Hematopoietic multipotent progenitor cell treated with erythropoietin and hydrocortisone succinate and interleukin-3 and kit ligand, for 17 days (in vitro differentiated cells): ENCODE measurements around the gene ZNF710.
"Not testable (repeated sequence)": the region's sequence is repeated elsewhere in the genome, so short reads cannot be mapped to it uniquely, and the experiment has no call there.

Experiments used
- DNase-seq: peaks from one replicate; pipeline ENCODE4 v3.0.0-alpha.2; 2015; ENCODE audit warnings: low spot score

ZNF710 gene

DNA sequence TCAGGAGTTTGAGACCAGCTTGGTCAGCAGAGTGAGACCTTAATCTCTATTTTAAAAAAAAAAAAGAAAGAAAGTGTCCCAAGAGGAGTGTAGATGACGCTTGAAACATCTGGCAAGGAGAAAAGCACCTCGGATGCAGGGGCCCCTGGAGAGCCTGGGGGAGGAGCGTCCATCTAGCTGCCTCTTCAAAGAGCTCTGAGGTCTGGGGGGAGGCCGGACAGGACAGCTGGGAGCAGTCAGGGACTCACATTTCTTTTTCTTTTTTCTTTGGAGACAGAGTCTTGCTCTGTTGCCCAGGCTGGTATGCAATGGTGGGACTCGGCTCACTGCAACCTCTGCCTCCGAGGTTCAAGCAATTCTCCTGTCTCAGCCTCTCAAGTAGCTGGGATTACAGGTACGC, 104.4 kb downstream of the ZNF710 start:
- no peak for DNase-seq

DNA sequence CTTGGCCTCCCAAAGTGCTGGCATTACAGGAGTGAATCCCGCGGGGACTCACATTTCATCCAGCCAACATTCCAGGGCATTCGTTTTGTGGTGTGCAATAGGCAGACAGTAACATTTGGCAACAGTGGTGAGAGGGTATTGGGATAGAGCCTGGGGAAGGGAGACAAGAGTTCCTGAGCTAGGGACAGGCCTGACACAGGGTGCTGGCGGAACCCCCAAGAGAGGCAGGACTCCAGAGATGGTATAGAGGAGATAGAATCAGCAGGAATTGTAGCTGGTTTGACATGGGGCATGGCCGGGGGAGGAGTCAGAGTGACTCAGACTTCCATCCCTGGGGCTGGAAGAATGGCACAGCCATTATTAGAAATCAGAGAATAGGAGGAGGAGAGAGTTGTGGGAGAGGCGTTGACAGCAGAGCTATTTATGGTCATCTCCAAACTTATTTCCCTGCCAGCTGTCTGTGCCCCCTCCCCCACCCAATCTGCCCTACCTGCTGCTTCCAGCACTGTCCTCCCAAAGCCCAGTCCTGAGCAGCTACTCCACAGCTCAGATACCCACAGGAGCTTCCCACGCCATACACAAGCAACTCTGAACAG, 105.5 kb downstream of the ZNF710 start:
- DNase-seq, result no peak

DNA sequence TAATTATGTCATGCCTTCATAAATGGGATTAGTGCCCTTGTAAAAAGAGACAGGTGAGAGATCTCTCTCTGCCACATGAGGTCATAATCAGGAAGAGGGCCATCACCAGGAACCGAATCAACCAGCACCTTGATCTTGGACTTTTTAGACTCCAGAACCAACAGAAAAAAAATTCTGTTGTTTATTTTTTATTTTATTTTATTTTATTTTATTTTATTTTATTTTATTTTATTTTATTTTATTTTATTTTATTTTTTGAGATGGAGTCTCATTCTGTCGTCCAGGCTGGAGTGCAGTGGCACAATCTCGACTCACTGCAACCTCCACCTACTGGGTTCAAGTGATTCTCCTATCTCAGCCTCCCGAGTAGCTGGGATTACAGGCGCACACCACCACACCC, 106.9 kb downstream of the ZNF710 start:
- not testable (repeated sequence) for DNase-seq

DNA sequence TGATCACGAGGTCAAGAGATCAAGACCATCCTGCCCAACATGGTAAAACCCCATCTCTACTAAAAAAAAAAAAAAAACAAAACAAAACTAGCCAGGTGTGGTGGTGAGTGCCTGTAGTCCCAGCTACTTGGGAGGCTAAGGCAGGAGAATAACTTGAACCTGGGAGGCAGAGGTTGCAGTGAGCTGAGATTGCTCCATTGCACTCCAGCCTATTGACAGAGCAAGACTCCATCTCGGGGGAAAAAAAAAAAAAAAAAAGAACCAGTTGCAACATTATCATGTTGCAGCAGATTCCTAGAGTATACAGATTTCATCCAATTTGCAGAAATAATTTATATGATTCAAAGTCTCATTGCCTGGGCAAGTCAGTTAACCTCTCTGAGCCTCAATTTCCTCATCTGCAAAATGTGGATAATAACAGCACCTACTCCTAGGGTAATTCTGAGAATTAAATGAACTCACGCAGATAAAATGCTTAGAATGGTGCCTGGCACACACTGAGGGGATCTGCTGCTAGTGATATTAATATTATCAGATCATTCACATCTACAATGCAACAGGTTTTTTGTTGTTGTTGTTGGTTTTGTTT, 108.1 kb downstream of the ZNF710 start:
- DNase-seq, result not testable (repeated sequence)

DNA sequence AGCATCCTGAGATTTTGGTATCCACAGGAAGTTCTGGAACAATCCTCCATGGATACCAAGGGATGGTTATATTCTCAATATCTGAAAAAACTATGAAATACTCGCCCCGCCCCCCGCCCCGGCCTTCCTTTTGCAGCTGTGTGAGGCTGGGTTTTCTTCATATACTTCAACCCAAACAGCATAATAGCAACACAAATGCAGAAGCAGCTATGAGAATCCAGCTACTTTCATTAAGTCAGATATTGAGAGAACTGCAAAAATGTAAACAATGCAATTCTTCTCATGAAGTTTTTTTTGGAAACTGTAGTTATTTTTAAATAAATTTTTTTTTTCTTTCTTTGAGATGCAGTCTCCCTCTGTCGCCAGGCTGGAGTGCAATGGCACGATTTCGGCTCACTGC, 112.0 kb downstream of the ZNF710 start:
- no peak for DNase-seq

DNA sequence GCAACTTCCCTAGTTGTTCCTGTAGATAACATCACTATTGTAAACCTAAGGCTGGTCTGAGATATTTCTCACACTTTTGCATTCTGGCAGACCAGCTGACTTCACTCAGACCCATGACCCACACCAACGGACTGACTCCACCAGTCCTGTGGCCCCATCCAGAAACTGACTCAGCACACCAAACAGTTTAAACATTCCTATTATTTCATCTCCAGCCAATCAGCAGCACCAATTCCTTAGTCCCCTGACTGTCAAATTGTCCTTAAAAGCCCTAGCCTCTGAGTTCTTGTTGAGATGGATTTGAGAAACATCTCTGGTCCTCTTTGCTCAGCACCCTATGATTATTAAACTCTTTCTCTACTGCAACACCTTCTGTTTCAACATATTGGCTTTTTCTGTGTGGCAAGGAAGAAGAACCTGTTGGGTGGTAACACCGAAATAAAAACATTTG, 113.4 kb downstream of the ZNF710 start:
- no peak for DNase-seq

DNA sequence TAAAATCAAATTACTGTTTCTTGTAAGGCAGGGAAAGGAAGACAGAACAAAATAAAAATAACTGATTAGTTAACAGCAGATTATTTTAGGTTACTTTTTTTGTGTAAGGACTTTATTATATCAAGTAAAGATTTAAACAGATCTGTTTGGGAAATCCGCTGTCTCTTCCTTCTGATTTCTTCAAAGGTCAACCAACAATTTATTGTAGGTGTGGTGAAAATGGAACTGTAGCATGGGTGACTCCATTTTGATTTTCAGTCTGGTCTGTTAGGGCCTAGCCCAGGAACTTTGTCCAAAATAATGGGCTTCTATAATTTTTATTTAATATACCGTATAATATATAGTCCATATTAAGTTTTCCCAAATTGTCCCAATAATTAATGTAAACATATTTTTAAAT, 114.7 kb downstream of the ZNF710 start:
- DNase-seq, result no peak

DNA sequence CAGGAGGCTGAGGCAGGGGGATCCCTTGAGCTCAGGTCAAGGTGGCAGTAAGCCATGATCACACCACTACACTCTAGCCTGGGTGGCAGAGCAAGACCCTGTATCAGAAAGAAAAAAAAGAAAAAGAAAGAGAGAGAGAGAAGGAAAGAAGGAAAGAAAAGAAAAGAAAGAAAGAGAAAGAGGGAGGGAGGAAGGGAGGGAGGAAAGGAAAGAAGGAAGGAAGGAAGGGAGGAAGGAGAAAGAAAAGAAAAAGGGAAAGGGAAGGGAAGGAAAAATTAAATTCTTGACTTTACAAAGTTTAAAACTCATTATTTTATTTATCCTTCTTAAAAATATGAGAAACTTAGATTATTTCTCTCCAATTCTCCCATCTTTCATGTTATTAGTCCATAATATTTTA, 118.2 kb downstream of the ZNF710 start:
- no peak for DNase-seq

DNA sequence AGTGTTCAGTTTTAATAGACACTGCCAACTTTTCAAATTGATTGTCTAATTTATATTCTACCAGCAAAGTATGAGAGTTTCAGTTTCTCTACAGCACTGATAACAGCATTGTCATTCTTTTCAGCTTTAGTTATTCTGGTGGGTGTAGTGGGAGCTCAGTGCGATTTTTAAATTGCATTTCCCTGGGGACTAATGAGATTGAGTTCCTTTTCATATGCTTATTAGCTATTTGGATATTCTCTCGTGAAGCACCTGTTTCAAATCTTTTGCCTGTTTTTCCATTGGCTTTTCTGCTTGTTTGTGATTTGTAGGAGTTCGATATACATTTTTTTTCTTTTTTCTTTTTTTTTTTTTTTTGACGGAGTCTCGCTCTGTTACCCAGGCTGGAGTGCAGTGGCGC, 120.0 kb downstream of the ZNF710 start:
- no peak for DNase-seq

DNA sequence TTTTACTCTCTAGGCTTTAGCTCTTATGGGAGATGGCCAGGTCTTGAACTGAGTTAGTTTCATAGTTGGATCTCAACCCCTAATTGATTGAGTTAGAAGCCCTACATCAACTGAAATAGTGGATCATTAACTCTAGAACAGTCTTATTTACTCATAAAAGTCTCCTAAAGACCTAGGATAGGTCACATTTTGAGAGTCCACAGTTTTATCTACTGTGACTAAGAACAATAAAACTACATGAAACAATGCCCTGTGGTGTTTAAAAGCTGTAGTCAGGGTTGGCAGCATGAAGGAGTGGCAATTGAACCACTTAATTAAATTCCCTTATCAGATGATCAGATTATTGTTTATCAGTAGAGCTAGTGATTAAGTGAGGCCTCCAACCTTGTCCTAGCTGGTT, 123.4 kb downstream of the ZNF710 start:
- DNase-seq, result no peak

DNA sequence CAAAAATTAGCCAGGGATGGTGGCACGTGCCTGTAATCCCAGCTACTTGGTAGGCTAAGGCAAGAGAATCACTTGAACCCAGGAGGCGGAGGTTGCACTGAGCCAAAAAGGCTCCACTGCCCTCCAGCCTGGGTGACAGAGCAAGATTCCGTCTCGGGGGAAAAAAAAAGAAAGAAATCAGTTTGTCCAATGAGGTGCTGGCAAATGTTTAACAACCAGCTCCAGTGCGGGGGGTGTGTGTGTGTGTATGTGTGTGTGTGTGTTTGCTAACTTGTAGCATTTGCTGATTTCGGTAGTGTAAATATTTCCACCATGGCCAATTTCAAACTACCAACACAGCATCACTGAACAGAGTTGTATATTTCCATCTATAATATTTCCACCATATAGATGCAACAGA, 124.9 kb downstream of the ZNF710 start:
- no peak for DNase-seq

DNA sequence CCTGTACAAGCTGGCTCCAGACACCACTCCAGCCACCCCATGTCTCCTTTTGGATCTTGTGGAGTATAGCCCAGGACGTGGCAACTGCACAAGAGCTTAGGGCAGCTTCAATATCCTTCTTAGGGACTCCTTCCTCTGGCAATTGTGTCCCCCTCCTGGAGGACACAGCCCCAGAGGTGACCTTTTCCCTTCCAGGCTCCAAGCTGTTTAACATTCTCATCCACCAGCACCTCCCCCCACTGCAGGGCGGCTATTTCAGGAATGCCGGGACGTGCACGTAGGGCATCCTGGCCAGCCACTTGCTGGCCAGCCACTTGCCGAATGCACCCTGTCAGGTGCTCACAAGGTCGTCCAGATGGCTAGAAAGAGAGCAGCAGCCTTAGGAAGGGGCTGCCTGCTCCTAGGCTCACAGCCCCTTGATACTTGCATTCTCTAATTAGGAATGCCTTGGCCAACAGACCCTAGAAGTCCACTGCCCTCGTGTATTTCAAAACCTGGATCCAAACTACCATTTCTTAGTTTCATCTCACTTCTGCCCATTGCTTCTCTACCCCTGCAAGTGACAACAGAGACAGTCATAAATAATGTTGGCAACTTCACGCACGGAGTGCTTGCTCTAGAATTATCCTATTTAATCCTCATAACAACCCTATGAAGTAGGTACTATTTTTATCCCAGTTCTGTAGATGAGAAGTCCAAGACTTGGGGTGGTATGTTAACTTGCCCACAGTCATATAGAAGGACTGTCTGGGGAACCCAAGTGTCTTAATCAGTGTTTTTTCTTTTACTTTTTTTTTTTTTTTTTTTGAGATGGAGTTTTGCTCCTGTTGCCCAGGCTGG, 125.7 kb downstream of the ZNF710 start:
- no peak for DNase-seq

DNA sequence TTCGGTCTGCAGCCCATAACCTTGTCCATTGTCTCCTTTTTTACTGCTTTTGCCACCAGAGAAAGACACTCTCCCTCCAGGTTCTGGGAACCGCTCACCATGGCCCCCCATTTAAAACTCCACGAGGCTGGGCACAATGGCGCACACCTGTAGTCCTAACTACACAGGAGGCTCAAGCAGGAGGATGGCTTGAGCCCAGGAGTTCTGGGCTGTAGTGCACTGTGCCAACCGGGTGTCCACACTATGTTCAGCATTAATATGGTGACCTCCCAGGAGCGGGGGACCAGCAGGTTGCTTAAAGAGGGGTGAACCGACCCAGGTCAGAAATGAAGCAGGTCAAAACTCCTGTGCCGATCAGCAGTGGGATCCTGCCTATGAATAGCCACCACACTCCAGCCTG, 129.2 kb downstream of the ZNF710 start:
- no peak for DNase-seq
